HG02938 (cell line): ENCODE measurements around the gene LAMTOR1.
"Not testable (repeated sequence)": the region's sequence is repeated elsewhere in the genome, so short reads cannot be mapped to it uniquely, and the experiment has no call there.

Experiments
- ATAC-seq: cut with Tn5 transposase; IDR thresholded peaks from one replicate; pipeline ENCODE4 v1.9.1; 2021; ENCODE audit warnings: mild to moderate bottlenecking, moderate library complexity; ENCODE audit not compliant: unreplicated experiment

The LAMTOR1 gene

GRCh38 chr11:72102946-72103753, at the start of gene LAMTOR1:
Gene LAMTOR1, minus strand, starts transcription at chr11:72103297. Its CDS starts 73 bp downstream, at chr11:72103224.
- peak; percentile 82 for ATAC-seq

GRCh38 chr11:72150882-72151281, 47.8 kb upstream of the LAMTOR1 start:
- ATAC-seq = no peak

- ATAC-seq = no peak
These were observed 43.5 kb upstream of the LAMTOR1 start for GRCh38 chr11:72146625-72147024.

GRCh38 chr11:72144807-72145565, 41.9 kb upstream of the LAMTOR1 start:
- ATAC-seq = no peak

GRCh38 chr11:72142543-72142942, 39.4 kb upstream of the LAMTOR1 start:
- ATAC-seq = not testable (repeated sequence)

- not testable (repeated sequence) for ATAC-seq
These were observed 39.0 kb upstream of the LAMTOR1 start for GRCh38 chr11:72142086-72142485.

- ATAC-seq = no peak
These were observed 38.0 kb upstream of the LAMTOR1 start for GRCh38 chr11:72141066-72141465.

- ATAC-seq = no peak
These were observed 37.6 kb upstream of the LAMTOR1 start for GRCh38 chr11:72140661-72141060.

GRCh38 chr11:72139500-72139899, 36.4 kb upstream of the LAMTOR1 start:
- ATAC-seq = no peak

- ATAC-seq = no peak
These were observed 35.8 kb upstream of the LAMTOR1 start for GRCh38 chr11:72138821-72139390.

- no peak for ATAC-seq
These were observed 33.7 kb upstream of the LAMTOR1 start for GRCh38 chr11:72136684-72137262.

GRCh38 chr11:72135891-72136683, 33.0 kb upstream of the LAMTOR1 start:
- ATAC-seq = no peak

- not testable (repeated sequence) for ATAC-seq
These were observed 32.4 kb upstream of the LAMTOR1 start, which contains the start of gene FOLR3 for GRCh38 chr11:72135473-72135872. Gene FOLR3, plus strand, starts transcription at chr11:72135725. Its CDS starts 228 bp downstream, at chr11:72135953.

- ATAC-seq = no peak
These were observed 29.5 kb upstream of the LAMTOR1 start for GRCh38 chr11:72132646-72133045.

- no peak for ATAC-seq
These were observed 26.3 kb upstream of the LAMTOR1 start for GRCh38 chr11:72129381-72129780.

- no peak for ATAC-seq
These were observed 24.8 kb upstream of the LAMTOR1 start for GRCh38 chr11:72127923-72128322.

- no peak for ATAC-seq
These were observed 22.9 kb upstream of the LAMTOR1 start for GRCh38 chr11:72125956-72126355.

- ATAC-seq = no peak
These were observed 20.9 kb upstream of the LAMTOR1 start for GRCh38 chr11:72124046-72124445.

GRCh38 chr11:72123117-72123653, 20.1 kb upstream of the LAMTOR1 start:
- ATAC-seq = no peak

GRCh38 chr11:72122607-72123006, 19.5 kb upstream of the LAMTOR1 start:
- ATAC-seq = no peak
